GM12874 (cell line): ENCODE results near the gene CATSPERE.
A peak's percentile ranks its signal among the peaks of the same experiment; 100 is the strongest.

Source experiments
- CTCF ChIP-seq: IDR thresholded peaks from 2 replicates; pipeline ENCODE4 v1.5.1; 2011; ENCODE audit warnings: low read depth, mild to moderate bottlenecking, control low read depth, low read length, moderate library complexity; ENCODE audit not compliant: insufficient read depth

CATSPERE gene

GRCh38 chr1:244642988-244643387 lies 181.9 kb downstream of the CATSPERE start:
- no peak for TF ChIP-seq CTCF

- no peak for TF ChIP-seq CTCF
These were observed 184.3 kb downstream of the CATSPERE start for GRCh38 chr1:244645414-244645813.

- no peak for TF ChIP-seq CTCF
These were observed 184.8 kb downstream of the CATSPERE start for GRCh38 chr1:244645890-244646289.

- TF ChIP-seq CTCF, result no peak
These were observed 186.7 kb downstream of the CATSPERE start for GRCh38 chr1:244647819-244648218.

GRCh38 chr1:244651956-244652622 lies 191.0 kb downstream of the CATSPERE start:
- TF ChIP-seq CTCF, result no peak

- TF ChIP-seq CTCF, result peak; percentile 65
These were observed 191.8 kb downstream of the CATSPERE start, which contains the start of gene DESI2 for GRCh38 chr1:244652623-244653438. TSS of gene DESI2 (plus strand) at chr1:244653126. CDS start at chr1:244653314, 188 bp downstream.

GRCh38 chr1:244653439-244654107 lies 192.5 kb downstream of the CATSPERE start:
- TF ChIP-seq CTCF, result no peak
